Measurements from ENCODE around the gene COX19. TPM values are rescaled to one million over a fixed set of nuclear protein-coding genes. Genes with fewer than 3 reads are reported as not detected.
"Not testable (repeated sequence)": the region's sequence is repeated elsewhere in the genome, so short reads cannot be mapped to it uniquely, and the experiment has no call there.

The COX19 gene
- total RNA-seq, 2 experiments from 2014 or later: 14.1 to 15.6 TPM

DNA sequence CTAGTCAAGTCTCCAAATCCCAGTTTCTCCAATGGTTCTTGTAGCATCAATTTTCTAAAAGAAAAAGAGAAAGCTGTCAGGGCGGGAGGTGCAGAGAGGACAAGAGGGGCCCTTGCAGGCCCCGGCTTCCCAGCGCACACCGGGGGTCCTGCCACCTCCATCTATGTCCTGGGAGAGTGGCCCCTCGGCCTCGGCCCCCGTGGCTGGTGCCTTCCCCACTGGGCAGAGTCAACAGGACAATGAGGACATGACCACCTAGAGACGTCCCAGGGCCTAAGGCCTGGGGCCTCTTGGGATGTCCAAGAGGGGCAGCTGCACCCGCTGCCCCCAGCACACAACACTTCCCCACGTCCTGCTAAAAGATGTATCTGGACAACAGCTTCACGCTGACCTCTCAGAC is 5.9 kb downstream of the COX19 start:
- no peak for DNase-seq
- Mint-ChIP-seq H3K27ac (no peak overlapping the region), H3K4me3 (no peak overlapping the region), H3K4me1 (ENCODE audit: low read depth) (peaks cover 34% of the 10 kb centered on the region), H3K36me3 (peaks cover 36% of the 10 kb centered on the region), H3K27me3 (no peaks in the 10 kb centered on the region), H3K9me3 (no peaks in the 10 kb centered on the region)
- intact Hi-C loops (cut with micrococcal nuclease): no loop called here
- POLR2A ChIA-PET: no interaction called here
- CTCF ChIA-PET: interaction anchor here (0.7 to 1.4 kb wide), 2 partner anchors 24 to 214 kb away, joined by 3 to 5 read pairs; no protein-coding TSS in a partner anchor

DNA sequence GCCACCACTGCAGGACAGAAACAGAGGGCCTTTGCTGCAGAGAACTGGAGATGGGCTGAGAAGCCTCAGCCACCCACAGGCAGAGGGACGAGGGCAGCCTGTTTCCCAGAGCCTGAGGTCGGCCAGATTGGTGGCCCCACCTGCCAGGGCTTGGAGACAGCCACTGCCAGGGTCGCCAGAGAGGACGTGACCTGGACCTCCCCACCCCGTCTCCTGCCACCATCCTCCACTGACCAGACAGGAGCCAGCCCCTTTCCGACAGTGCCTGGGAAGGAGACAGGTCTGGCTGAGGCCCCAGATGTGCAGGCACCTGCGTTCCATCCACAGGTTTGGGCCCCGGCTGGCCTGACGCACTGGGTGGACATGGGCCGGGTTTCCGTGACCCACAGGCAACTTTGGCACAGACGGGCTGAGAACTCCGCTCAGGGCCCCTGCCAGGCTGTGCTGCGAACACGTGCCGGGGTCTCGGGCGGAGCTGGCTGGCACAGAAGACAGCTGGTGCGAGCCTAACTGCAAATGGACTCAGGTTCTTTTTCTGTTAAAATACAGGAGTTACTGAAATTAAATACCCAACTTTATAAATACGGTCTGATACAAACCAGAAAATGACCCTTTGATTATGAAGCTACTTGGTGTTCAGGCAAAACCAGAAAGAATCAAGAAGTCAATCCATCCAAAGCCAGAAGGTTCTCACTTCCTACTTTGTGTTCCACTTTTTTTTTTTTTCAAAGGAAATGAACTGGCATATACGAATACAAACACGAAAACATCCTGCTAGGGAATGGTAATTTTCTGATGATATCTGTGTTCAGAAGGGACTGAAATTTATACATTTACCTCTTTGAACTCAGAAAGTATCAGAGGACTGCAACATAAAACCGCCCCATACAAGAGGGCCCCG is 6.9 kb downstream of the COX19 start:
- ChIA-PET CTCF (interaction anchor here (1.4 kb wide), 1 partner anchor 25 kb away, joined by 5 read pairs; no protein-coding TSS in a partner anchor), POLR2A (no interaction called here)
- Mint-ChIP-seq H3K4me1 (ENCODE audit: low read depth) (peaks cover 34% of the 10 kb centered on the region), H3K36me3 (peaks cover 36% of the 10 kb centered on the region), H3K9me3 (no peaks in the 10 kb centered on the region), H3K27ac (no peak overlapping the region), H3K4me3 (no peak overlapping the region), H3K27me3 (peaks cover 2% of the 10 kb centered on the region)
- intact Hi-C loops (cut with micrococcal nuclease): no loop called here
- DNase-seq: no peak

- CTCF ChIA-PET: interaction anchor here (0.9 kb wide), 1 partner anchor 120 kb away, joined by 3 read pairs; the partner anchor contains the start of gene GPER1
- intact Hi-C loops (cut with micrococcal nuclease): no loop called here
- Mint-ChIP-seq H3K4me3 (no peak overlapping the region), H3K9me3 (no peaks in the 10 kb centered on the region), H3K27me3 (peaks cover 3% of the 10 kb centered on the region), H3K4me1 (ENCODE audit: low read depth) (peaks cover 28% of the 10 kb centered on the region), H3K27ac (no peak overlapping the region), H3K36me3 (peaks cover 28% of the 10 kb centered on the region)
- DNase-seq: no peak
- POLR2A ChIA-PET: no interaction called here
Measured at GRCh38 chr7:967361-968082, 7.8 kb downstream of the COX19 start.

GRCh38 chr7:966291-967069 is 8.9 kb downstream of the COX19 start:
- H3K36me3 Mint-ChIP-seq: peaks cover 20% of the 10 kb centered on the region
- CTCF ChIA-PET: interaction anchor here (0.9 kb wide), 1 partner anchor 121 kb away, joined by 3 read pairs; the partner anchor contains the start of gene GPER1
- intact Hi-C loops (cut with micrococcal nuclease): no loop called here
- no peak for DNase-seq
- H3K27ac Mint-ChIP-seq: no peak overlapping the region
- H3K4me1 Mint-ChIP-seq (ENCODE audit: low read depth): peaks cover 20% of the 10 kb centered on the region
- H3K27me3 Mint-ChIP-seq: peaks cover 4% of the 10 kb centered on the region
- no peaks in the 10 kb centered on the region for H3K9me3 Mint-ChIP-seq
- no peak overlapping the region for H3K4me3 Mint-ChIP-seq
- POLR2A ChIA-PET: interaction anchor here (1.4 kb wide), 1 partner anchor 69 kb away, joined by 4 read pairs; no protein-coding TSS in a partner anchor

DNA sequence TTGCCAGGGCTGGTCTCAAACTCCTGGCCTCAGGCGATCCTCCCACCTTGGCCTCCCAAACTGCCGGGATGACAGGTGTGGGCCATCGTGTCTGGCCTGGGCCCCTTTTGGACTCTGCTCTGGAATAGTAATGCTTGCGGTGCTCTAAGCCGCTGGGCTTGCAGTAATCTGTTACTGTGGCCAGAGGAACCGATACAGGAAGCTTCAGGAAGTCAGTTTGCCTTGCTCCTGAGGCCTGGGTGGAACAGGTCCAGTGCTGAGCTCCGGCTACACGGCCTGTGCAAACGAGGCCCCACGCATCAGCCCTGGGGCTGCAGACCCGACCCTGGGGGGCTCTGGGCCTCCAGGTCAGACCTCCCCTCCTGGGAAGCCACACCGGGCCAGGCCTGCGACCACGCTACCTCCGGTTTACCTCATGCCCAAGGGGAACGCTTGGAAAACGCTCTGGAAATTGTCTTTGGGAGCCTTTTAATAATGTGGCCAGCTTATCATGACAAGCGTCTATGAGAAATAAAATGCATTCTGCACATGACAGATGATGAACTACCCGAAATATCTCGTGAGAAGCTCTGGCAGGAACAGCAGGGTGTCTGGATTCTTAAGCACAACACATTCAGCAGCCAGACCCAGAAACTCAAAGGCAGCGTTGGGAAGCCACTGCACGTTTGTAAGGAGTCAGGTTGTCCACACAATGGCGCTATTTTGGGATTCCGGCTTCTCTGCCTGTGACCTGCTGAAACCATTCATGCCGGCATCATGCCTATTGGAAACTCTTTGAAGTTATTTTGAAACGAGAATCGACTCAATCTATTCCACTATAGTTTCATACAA is 10.7 kb downstream of the COX19 start:
- CTCF ChIA-PET: no interaction called here
- Mint-ChIP-seq H3K36me3 (peaks cover 14% of the 10 kb centered on the region), H3K4me3 (no peak overlapping the region), H3K4me1 (ENCODE audit: low read depth) (peaks cover 14% of the 10 kb centered on the region), H3K27me3 (peaks cover 4% of the 10 kb centered on the region), H3K27ac (no peak overlapping the region), H3K9me3 (no peaks in the 10 kb centered on the region)
- POLR2A ChIA-PET: interaction anchor here (0.7 to 1.0 kb wide), 3 partner anchors 10 to 89 kb away, joined by 3 to 4 read pairs (median 3); no protein-coding TSS in a partner anchor
- DNase-seq: no peak
- intact Hi-C loops (cut with micrococcal nuclease): no loop called here

DNA sequence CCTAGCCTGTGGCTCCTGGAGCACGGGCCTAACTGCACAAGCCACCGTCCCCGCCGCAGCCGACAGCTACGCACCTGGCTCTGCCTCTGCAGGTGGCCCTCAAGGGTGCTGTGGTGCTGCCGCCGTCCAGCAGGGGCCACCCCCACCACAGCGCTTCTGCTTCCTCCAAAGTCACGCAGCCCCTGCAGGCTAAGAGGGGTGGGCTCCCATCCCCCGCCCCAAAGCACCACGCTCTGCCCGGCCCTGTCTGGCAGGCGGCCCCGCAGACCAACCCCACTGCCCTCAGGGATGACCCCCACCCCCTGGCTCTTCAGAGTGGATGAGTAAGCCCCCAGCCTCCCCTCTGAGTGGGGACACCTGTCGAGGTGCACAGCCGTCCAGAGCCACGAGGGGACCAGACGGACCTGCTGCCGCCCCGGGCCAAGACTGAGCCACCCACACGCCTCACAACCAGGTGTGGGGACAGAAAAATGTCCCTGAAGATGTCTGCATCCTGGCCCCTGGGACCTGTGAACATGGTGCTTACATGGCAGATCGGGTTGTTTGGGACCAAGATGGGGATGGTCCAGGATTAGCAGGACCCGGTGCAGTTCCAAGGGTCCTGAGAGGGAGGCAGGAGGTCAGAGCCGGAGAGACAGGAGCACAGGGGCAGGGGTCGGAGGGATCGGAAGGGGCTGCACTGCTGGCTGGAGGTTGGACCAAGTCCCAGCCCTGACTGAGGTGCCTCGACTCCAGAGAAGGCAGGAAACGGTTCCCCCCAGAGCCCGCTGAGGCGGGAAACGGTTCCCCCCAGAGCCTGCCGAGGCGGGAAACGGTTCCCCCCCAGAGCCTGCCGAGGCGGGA is 11.9 kb downstream of the COX19 start:
- no peaks in the 10 kb centered on the region for H3K9me3 Mint-ChIP-seq
- no peak overlapping the region for H3K27ac Mint-ChIP-seq
- no peak overlapping the region for H3K4me3 Mint-ChIP-seq
- CTCF ChIA-PET: interaction anchor here (0.6 to 1.6 kb wide), 2 partner anchors 10 to 11 kb away, joined by 3 to 4 read pairs; no protein-coding TSS in a partner anchor
- DNase-seq: peak; percentile 29
- H3K4me1 Mint-ChIP-seq (ENCODE audit: low read depth): peaks cover 14% of the 10 kb centered on the region
- intact Hi-C loops (cut with micrococcal nuclease): no loop called here
- POLR2A ChIA-PET: interaction anchor here (0.7 to 1.5 kb wide), 2 partner anchors 12 to 33 kb away, joined by 4 read pairs; partner anchors contain the start of gene COX19
- H3K27me3 Mint-ChIP-seq: peaks cover 4% of the 10 kb centered on the region
- H3K36me3 Mint-ChIP-seq: peaks cover 7% of the 10 kb centered on the region

- H3K4me3 Mint-ChIP-seq: no peak overlapping the region
- H3K4me1 Mint-ChIP-seq (ENCODE audit: low read depth): peaks cover 14% of the 10 kb centered on the region
- DNase-seq: no peak
- POLR2A ChIA-PET: interaction anchor here (0.6 to 1.5 kb wide), 2 partner anchors 12 to 50 kb away, joined by 3 to 4 read pairs; partner anchors contain the start of gene COX19
- peaks cover 4% of the 10 kb centered on the region for H3K27me3 Mint-ChIP-seq
- CTCF ChIA-PET: interaction anchor here (0.6 to 1.6 kb wide), 2 partner anchors 11 to 12 kb away, joined by 3 to 4 read pairs; no protein-coding TSS in a partner anchor
- no peak overlapping the region for H3K27ac Mint-ChIP-seq
- H3K36me3 Mint-ChIP-seq: peaks cover 2% of the 10 kb centered on the region
- intact Hi-C loops (cut with micrococcal nuclease): no loop called here
- no peaks in the 10 kb centered on the region for H3K9me3 Mint-ChIP-seq
Measured at GRCh38 chr7:962401-963081, 12.8 kb downstream of the COX19 start.

DNA sequence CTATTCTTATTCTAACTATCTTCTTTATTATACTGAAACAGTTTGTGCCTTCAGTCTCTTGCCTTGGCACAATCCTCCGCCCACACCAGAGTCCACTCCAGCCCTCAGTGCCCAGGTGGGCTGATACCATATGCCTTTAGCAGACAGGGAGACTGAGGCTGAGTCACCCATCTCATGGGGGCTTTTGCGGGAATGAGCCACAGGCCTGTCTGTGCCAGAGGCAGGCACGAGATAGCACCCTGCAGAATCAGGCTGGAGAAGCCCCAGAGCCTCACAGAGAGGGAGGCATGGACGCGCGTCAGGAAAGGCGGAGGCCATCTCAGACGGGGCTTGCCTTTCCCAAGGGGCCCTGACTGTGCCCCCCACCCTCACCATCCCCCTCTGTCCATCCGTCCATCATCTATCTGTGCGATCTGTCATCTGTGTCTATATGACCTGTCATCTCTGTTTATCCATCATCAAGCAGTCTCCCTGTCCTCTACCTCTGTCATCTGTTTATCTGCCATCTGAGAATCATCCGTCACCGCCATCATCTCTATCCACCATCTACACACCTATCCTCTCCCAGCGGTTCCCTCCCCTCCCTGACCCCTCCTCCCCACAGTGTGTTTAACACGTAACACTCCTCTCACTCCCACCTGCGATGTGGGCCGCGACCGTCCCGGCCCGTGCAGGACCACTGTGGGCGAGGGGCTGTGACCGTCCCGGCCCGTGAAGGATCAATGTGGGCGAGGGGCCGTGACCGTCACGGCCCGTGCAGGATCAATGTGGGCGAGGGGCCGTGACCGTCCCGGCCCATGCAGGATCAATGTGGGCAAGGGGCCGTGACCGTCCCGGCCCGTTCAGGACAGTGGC is 13.6 kb downstream of the COX19 start:
- intact Hi-C loops (cut with micrococcal nuclease): no loop called here
- DNase-seq: no peak
- H3K36me3 Mint-ChIP-seq: no peaks in the 10 kb centered on the region
- H3K27me3 Mint-ChIP-seq: peaks cover 4% of the 10 kb centered on the region
- H3K4me1 Mint-ChIP-seq (ENCODE audit: low read depth): peaks cover 14% of the 10 kb centered on the region
- H3K4me3 Mint-ChIP-seq: no peak overlapping the region
- POLR2A ChIA-PET: interaction anchor here (1.5 kb wide), 1 partner anchor 13 kb away, joined by 4 read pairs; the partner anchor contains the start of gene COX19
- CTCF ChIA-PET: interaction anchor here (1.6 kb wide), 1 partner anchor 11 kb away, joined by 4 read pairs; no protein-coding TSS in a partner anchor
- H3K9me3 Mint-ChIP-seq: no peaks in the 10 kb centered on the region
- no peak overlapping the region for H3K27ac Mint-ChIP-seq

DNA sequence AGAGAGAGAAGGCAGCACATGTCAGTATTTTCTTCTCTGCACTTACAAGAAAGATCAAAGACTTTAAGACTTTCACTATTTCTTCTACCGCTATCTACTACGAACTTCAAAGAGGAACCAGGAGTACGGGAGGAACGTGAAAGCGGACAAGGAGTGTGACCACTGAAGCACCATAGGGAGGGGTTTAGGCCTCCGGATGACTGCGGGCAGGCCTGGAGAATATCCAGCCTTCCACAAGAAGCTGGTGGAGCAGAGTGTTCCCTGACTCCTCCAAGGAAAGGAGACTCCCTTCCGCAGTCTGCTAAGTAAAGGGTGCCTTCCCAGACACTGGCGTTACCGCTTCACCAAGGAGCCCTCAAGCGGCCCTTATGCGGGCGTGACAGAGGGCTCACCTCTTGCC is 14.4 kb downstream of the COX19 start:
- POLR2A ChIA-PET, H3K4me3 Mint-ChIP-seq, DNase-seq: not testable (repeated sequence)

More for the DNA sequence above, 14.4 kb downstream of the COX19 start:
- intact Hi-C loops (cut with micrococcal nuclease); H3K36me3 Mint-ChIP-seq; H3K9me3 Mint-ChIP-seq; H3K27ac Mint-ChIP-seq; H3K27me3 Mint-ChIP-seq: not testable (repeated sequence)
- CTCF ChIA-PET: interaction anchor here (0.8 kb wide), 1 partner anchor 105 kb away, joined by 3 read pairs; no protein-coding TSS in a partner anchor
- peaks cover 14% of the 10 kb centered on the region for H3K4me1 Mint-ChIP-seq (ENCODE audit: low read depth)

All from activated CD4-positive, alpha-beta memory T cell treated with anti-CD3 and anti-CD28 coated beads for 36 hours (primary cell).